Fibroblast of lung (primary cell): Measurements from ENCODE around the gene CCDC6. TPM values are rescaled to one million over a fixed set of nuclear protein-coding genes. Genes with fewer than 3 reads are reported as not detected.

Experiments used
- DNase-seq, 2 donors: peaks; one replicate each; pipeline versions ENCODE4 v3.0.0 to v3.0.0-alpha.2; 2010; ENCODE audit warnings: low read depth in 2 of 2
- H2AFZ ChIP-seq: 2 replicates; pipeline ENCODE4 v1.5.1; 2012; ENCODE audit warnings: low read length, control low read depth, inconsistent platforms
- H3K27ac ChIP-seq: 2 replicates; pipeline ENCODE4 v1.5.1; 2011; ENCODE audit warnings: low read length, control low read depth; ENCODE audit not compliant: insufficient read depth
- H3K27me3 ChIP-seq: 2 replicates; pipeline ENCODE4 v1.5.1; 2011; ENCODE audit warnings: mild to moderate bottlenecking, low read length; ENCODE audit not compliant: control insufficient read depth, insufficient read depth
- H3K36me3 ChIP-seq: 2 replicates; pipeline ENCODE4 v1.5.1; 2011; ENCODE audit warnings: low read length; ENCODE audit not compliant: control insufficient read depth, insufficient read depth
- H3K4me1 ChIP-seq: 2 replicates; pipeline ENCODE4 v1.5.1; 2011; ENCODE audit warnings: low read length; ENCODE audit not compliant: control insufficient read depth, insufficient read depth; ENCODE audit errors: extremely low read depth
- H3K4me2 ChIP-seq: 2 replicates; pipeline ENCODE4 v1.5.1; 2011; ENCODE audit warnings: low read length, control low read depth; ENCODE audit not compliant: insufficient read depth; ENCODE audit errors: extremely low read depth
- H3K4me3 ChIP-seq, 4 experiments: fragments of 200-600 bp in 1 of 4; sonication (generic) in 1 of 4; replicated peaks in 1 of 4; 2 replicates each; pipeline ENCODE4 v1.5.1; 2011 to 2016; ENCODE audit warnings: low read length in 4 of 4, low read depth in 3 of 4, mild to moderate bottlenecking in 3 of 4, control low read depth in 2 of 4, inconsistent platforms in 1 of 4, mixed read lengths in 1 of 4; ENCODE audit not compliant: insufficient read depth in 1 of 4; ENCODE audit errors: control extremely low read depth in 1 of 4
- H3K79me2 ChIP-seq: 2 replicates; pipeline ENCODE4 v1.5.1; 2012; ENCODE audit warnings: mild to moderate bottlenecking, low read length, inconsistent platforms; ENCODE audit not compliant: control insufficient read depth, insufficient read depth
- H3K9ac ChIP-seq: 2 replicates; pipeline ENCODE4 v1.5.1; 2011; ENCODE audit warnings: mild to moderate bottlenecking, low read length, control low read depth; ENCODE audit not compliant: insufficient read depth
- H3K9me3 ChIP-seq: 2 replicates; pipeline ENCODE4 v1.5.1; 2012; ENCODE audit warnings: low read depth, low read length; ENCODE audit not compliant: control insufficient read depth, insufficient read depth
- H4K20me1 ChIP-seq: 2 replicates; pipeline ENCODE4 v1.5.1; 2011; ENCODE audit warnings: low read length; ENCODE audit not compliant: control insufficient read depth, insufficient read depth; ENCODE audit errors: extremely low read depth
- CTCF ChIP-seq, 2 donors: IDR thresholded peaks in 1 of 2; conservative IDR thresholded peaks in 1 of 2; 1 replicate in 1 of 2; 2 replicates in 1 of 2; pipeline ENCODE4 v1.5.1; 2011 to 2012; ENCODE audit warnings: low read length in 2 of 2, control low read depth in 1 of 2, inconsistent platforms in 1 of 2, low read depth in 1 of 2, mild to moderate bottlenecking in 1 of 2
- EZH2 ChIP-seq: IDR thresholded peaks from 2 replicates; pipeline ENCODE4 v1.5.1; 2012; ENCODE audit warnings: low read length, control low read depth, mild to moderate bottlenecking; ENCODE audit errors: missing control alignments
- polyA plus RNA-seq, 2 donors: library from polyadenylated mRNA; depleted of rRNA in 1 of 2; stranded (reverse) in 1 of 2; unstranded in 1 of 2; fragments of >200 nt; gene quantifications; 2 replicates each; pipeline ENCODE4 v1.2.1, GENCODE V29; 2011 to 2012; ENCODE audit warnings: missing spikeins in 1 of 2
- total RNA-seq: library from RNA; depleted of rRNA; stranded (reverse); fragments of >200 nt; gene quantifications from 2 replicates; pipeline ENCODE4 v1.2.1, GENCODE V29; 2014

Gene CCDC6
- total and polyA plus RNA-seq, 2 donors (not counting 1 experiment from before 2014, with no cell fraction given) = 35.5 to 51.2 TPM

- H3K27me3 ChIP-seq = no peaks in the 10 kb centered on the region
- no peaks in the 10 kb centered on the region for H3K36me3 ChIP-seq
- no peak for TF ChIP-seq EZH2
- TF ChIP-seq CTCF (conservative IDR thresholded peaks at IDR 0.05 in 1 of 2, IDR thresholded peaks at IDR 0.05 in 1 of 2; ENCODE audit: low read depth in 1 of 2, low read length in 2 of 2) = no peak
- H3K4me1 ChIP-seq = peaks cover 7% of the 10 kb centered on the region
- H3K27ac ChIP-seq = peak overlapping the region; percentile 65
- peak overlapping the region; percentile 79 to 95 (median 88) for H3K4me3 ChIP-seq
- no peak for DNase-seq
- H3K79me2 ChIP-seq = peaks cover 47% of the 10 kb centered on the region
- peak overlapping the region; percentile 60 for H2AFZ ChIP-seq
- H3K4me2 ChIP-seq = peak overlapping the region; percentile 94
- no peaks in the 10 kb centered on the region for H4K20me1 ChIP-seq
- H3K9me3 ChIP-seq = no peaks in the 10 kb centered on the region
- peak overlapping the region; percentile 79 for H3K9ac ChIP-seq
Measured at GRCh38 chr10:59905731-59906416, 482 bp downstream of the CCDC6 start.

GRCh38 chr10:59905066-59905730 lies 1.2 kb downstream of the CCDC6 start:
- Histone ChIP-seq H3K9ac (peak overlapping the region; percentile 79), H3K4me2 (peak overlapping the region; percentile 94), H4K20me1 (no peaks in the 10 kb centered on the region), H2AFZ (peak overlapping the region; percentile 19), H3K27me3 (no peaks in the 10 kb centered on the region), H3K4me1 (peaks cover 7% of the 10 kb centered on the region), H3K4me3 (peak overlapping the region; percentile 79 to 95 (median 88)), H3K27ac (peak overlapping the region; percentile 18), H3K79me2 (peaks cover 53% of the 10 kb centered on the region), H3K9me3 (no peaks in the 10 kb centered on the region), H3K36me3 (peaks cover under 1% of the 10 kb centered on the region)
- no peak for TF ChIP-seq CTCF (conservative IDR thresholded peaks at IDR 0.05 in 1 of 2, IDR thresholded peaks at IDR 0.05 in 1 of 2; ENCODE audit: low read depth in 1 of 2, low read length in 2 of 2)
- TF ChIP-seq EZH2 = no peak
- DNase-seq = peak in 1 of 2 donors; percentile 32

- peak overlapping the region; percentile 94 for H3K4me2 ChIP-seq
- no peak overlapping the region for H3K27ac ChIP-seq
- H3K9me3 ChIP-seq = no peaks in the 10 kb centered on the region
- no peak for DNase-seq
- no peaks in the 10 kb centered on the region for H3K27me3 ChIP-seq
- no peak overlapping the region for H2AFZ ChIP-seq
- TF ChIP-seq EZH2 (no peak), CTCF (conservative IDR thresholded peaks at IDR 0.05 in 1 of 2, IDR thresholded peaks at IDR 0.05 in 1 of 2; ENCODE audit: low read depth in 1 of 2, low read length in 2 of 2) (no peak)
- H4K20me1 ChIP-seq = no peaks in the 10 kb centered on the region
- peaks cover 7% of the 10 kb centered on the region for H3K4me1 ChIP-seq
- H3K4me3 ChIP-seq = peak overlapping the region; percentile 79 to 95 (median 88)
- H3K79me2 ChIP-seq = peaks cover 59% of the 10 kb centered on the region
- peaks cover 2% of the 10 kb centered on the region for H3K36me3 ChIP-seq
- H3K9ac ChIP-seq = peak overlapping the region; percentile 5
Measured at GRCh38 chr10:59904426-59905065, 1.8 kb downstream of the CCDC6 start.
